HG03095 (cell line): ENCODE results near the gene FGF10.

ENCODE experiments used
- ATAC-seq: cut with Tn5 transposase; IDR thresholded peaks from one replicate; pipeline ENCODE4 v1.9.1; 2021; ENCODE audit warnings: moderate library complexity; ENCODE audit not compliant: unreplicated experiment

FGF10 gene

DNA sequence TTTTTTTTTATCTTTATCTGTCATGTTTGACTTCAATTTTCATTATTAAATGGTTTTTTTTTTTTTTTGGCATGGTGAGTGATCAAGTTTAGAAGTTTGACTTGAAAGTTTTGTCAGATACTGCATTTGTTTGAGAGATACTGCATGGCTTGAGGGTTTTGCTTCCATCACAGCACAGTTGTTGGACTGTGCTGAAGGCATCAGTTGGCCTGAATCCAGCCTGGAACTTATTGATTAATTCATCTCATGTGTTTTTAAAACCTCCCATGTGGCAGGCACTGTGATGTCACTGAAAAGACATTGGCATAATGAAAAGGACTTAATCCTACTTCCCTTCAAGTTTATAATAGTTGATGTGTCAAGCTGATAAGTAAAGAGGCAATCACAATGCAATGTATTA, 128.4 kb downstream of the FGF10 start:
- no peak for ATAC-seq

DNA sequence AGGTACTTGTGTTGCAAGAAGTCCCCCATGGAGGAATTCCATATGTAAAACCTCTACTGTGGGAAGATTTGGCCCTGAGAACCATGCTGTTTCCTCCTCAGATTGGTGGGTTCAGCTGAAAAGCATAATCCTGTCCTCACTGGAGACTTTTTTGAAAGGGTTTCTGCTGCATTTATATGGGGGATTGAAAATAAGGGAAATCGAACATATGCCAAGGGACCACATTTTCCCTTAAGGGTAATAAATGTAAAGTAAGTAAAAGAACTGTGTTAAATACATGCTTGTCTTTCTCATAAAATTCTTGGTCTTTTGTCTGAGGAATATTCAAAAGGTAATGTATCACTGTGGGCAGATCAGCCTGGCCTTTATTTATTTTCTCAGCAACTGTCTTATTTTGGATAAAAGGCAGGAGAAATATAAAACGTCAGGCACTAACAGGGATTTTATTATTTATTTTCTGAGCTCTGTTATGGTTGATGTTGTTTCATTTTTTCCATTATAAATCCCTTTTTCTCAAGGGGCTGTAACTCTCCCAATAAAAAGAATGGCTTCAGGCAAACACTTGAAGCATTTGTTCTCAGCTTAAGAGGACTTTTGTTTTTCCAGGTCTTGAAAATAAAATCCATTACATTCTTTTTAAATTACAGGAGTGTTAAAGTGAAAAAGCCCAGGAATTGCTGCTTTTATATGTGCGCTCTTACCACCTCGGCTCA, 131.4 kb downstream of the FGF10 start:
- no peak for ATAC-seq

DNA sequence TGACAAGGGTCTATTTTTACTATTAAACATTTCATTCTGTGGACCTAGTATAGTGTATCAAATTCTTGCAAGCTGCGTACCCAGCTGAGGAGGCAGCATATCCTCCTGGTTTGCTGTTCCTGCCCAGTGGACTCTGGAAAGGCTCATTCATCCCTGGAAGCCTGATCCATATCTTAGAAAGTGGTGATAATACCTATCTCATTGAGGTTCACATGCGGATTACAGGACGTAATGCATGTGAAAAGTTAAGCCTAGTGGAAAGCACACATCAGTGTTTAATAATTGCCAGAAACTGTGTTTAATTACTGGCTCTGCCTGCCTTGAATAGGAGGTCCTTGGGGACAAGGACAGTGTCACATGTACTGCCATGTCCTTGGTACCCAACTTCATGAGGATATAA, 132.0 kb downstream of the FGF10 start:
- ATAC-seq, result no peak
